HCT116 (cell line): ENCODE measurements around the gene CSDE1. TPM values are rescaled to one million over a fixed set of nuclear protein-coding genes. Genes with fewer than 3 reads are reported as not detected.

Experiments
- ATAC-seq: fragments of 200-7000 bp; cut with Tn5 transposase; 2 replicates; pipeline ENCODE4 v1.9.1; 2020; ENCODE audit warnings: mild to moderate bottlenecking, moderate library complexity
- BruUV-seq: library from RNA; stranded (reverse); fragments of 400-500 nt; replicated peaks from 2 replicates; lab custom pipeline; 2021; lab: Mats Ljungman, UMichigan
- CTCF ChIA-PET: fragments of 300-600 bp; sonication (Branson Sonifier 250); formaldehyde crosslinking; loops from one replicate; lab custom pipeline; 2021; ENCODE audit warnings: antibody characterized with exemption; lab: Charles Lee
- POLR2A ChIA-PET: fragments of 300-600, 350-600 bp; sonication (Branson Sonifier 250); formaldehyde crosslinking; loops from one replicate; lab custom pipeline; 2021; ENCODE audit warnings: antibody characterized with exemption; lab: Charles Lee
- RAD21 ChIA-PET, 2 experiments: fragments of 300-600 bp; sonication (Branson Sonifier 250); formaldehyde crosslinking; loops; one replicate each; lab custom pipeline; 2023; ENCODE audit warnings: low total read pairs in 2 of 2; ENCODE audit not compliant: uncharacterized antibody in 2 of 2, unreplicated experiment in 2 of 2, low non-redundant PET in 1 of 2; lab: Charles Lee
- DNase-seq: peaks from one replicate; pipeline ENCODE4 v3.0.0-alpha.2; 2010; ENCODE audit warnings: low read depth, low spot score
- H2AFZ ChIP-seq: fragments of 200-600 bp; shearing (Covaris generic), sonication (generic); 2 replicates; pipeline ENCODE4 v1.6.1; 2017; ENCODE audit warnings: low read depth, mixed run types, mixed read lengths, antibody characterized with exemption, low read length; ENCODE audit not compliant: poor library complexity, severe bottlenecking
- H3K27ac ChIP-seq: 2 replicates; pipeline ENCODE4 v1.5.1; 2012; ENCODE audit warnings: low read depth, low read length
- H3K27me3 ChIP-seq: fragments of 200-600 bp; sonication (generic); 2 replicates; pipeline ENCODE4 v1.6.1; 2016; ENCODE audit warnings: mixed run types, low read length, mixed read lengths; ENCODE audit not compliant: insufficient read depth
- H3K36me3 ChIP-seq, 2 experiments: fragments of 200-500 bp in 1 of 2; fragments of 200-600 bp in 1 of 2; sonication (Bioruptor generic) in 1 of 2; sonication (generic) in 1 of 2; 2 replicates each; pipeline versions ENCODE4 v1.5.1 to v1.6.1; 2014 to 2016; ENCODE audit warnings: low read length in 2 of 2, inconsistent platforms in 1 of 2, mixed read lengths in 1 of 2, mixed run types in 1 of 2; ENCODE audit not compliant: insufficient read depth in 2 of 2, control insufficient read depth in 1 of 2
- H3K4me1 ChIP-seq, 2 experiments: fragments of 200-600 bp in 1 of 2; sonication (generic) in 1 of 2; 2 replicates each; pipeline versions ENCODE4 v1.5.1 to v1.6.1; 2012 to 2017; ENCODE audit warnings: low read length in 2 of 2, inconsistent platforms in 1 of 2, mild to moderate bottlenecking in 1 of 2, mixed read lengths in 1 of 2, mixed run types in 1 of 2, moderate library complexity in 1 of 2; ENCODE audit not compliant: insufficient read depth in 2 of 2, control insufficient read depth in 1 of 2
- H3K4me2 ChIP-seq: fragments of 200-600 bp; sonication (generic); 2 replicates; pipeline ENCODE4 v1.6.1; 2017; ENCODE audit warnings: mixed run types, low read length, mixed read lengths
- H3K4me3 ChIP-seq, 2 experiments: fragments of 200-600 bp in 1 of 2; sonication (generic) in 1 of 2; replicated peaks in 1 of 2; 2 replicates each; pipeline ENCODE4 v1.5.1; 2011 to 2016; ENCODE audit warnings: low read length in 2 of 2, control low read depth in 1 of 2, low read depth in 1 of 2, mild to moderate bottlenecking in 1 of 2, mixed read lengths in 1 of 2, mixed run types in 1 of 2
- H3K79me2 ChIP-seq: fragments of 200-600 bp; sonication (generic); 2 replicates; pipeline ENCODE4 v1.6.1; 2017; ENCODE audit warnings: mild to moderate bottlenecking, mixed run types, low read length, moderate library complexity, mixed read lengths; ENCODE audit not compliant: insufficient read depth
- H3K9ac ChIP-seq: fragments of 200-600 bp; sonication (generic); 2 replicates; pipeline ENCODE4 v1.6.1; 2016; ENCODE audit warnings: low read length, mixed read lengths
- H3K9me2 ChIP-seq: fragments of 200-600 bp; sonication (generic), shearing (Covaris generic); 2 replicates; pipeline ENCODE4 v1.6.1; 2017; ENCODE audit warnings: mixed run types, mild to moderate bottlenecking, moderate library complexity; ENCODE audit not compliant: insufficient read depth
- H3K9me3 ChIP-seq, 2 experiments: fragments of 200-500 bp in 1 of 2; fragments of 200-600 bp in 1 of 2; sonication (Bioruptor generic) in 1 of 2; sonication (generic) in 1 of 2; 2 replicates each; pipeline ENCODE4 v1.6.1; 2014 to 2017; ENCODE audit warnings: low read length in 2 of 2, mixed read lengths in 2 of 2, inconsistent platforms in 1 of 2, low read depth in 1 of 2, mild to moderate bottlenecking in 1 of 2, mixed run types in 1 of 2, moderate library complexity in 1 of 2; ENCODE audit not compliant: control insufficient read depth in 1 of 2, insufficient read depth in 1 of 2
- H4K20me1 ChIP-seq: fragments of 200-600 bp; sonication (generic), shearing (Covaris generic); 2 replicates; pipeline ENCODE4 v1.6.1; 2017; ENCODE audit warnings: mixed run types, mild to moderate bottlenecking, moderate library complexity; ENCODE audit not compliant: insufficient read depth
- ATF3 ChIP-seq: IDR thresholded peaks from 2 replicates; pipeline ENCODE4 v1.6.1; 2012
- CBX3 ChIP-seq: IDR thresholded peaks from 2 replicates; pipeline ENCODE4 v1.6.1; 2012; ENCODE audit warnings: low read depth
- CTCF ChIP-seq, 3 experiments: fragments of 200-600 bp in 1 of 3; sonication (generic) in 1 of 3; IDR thresholded peaks in 2 of 3; conservative IDR thresholded peaks in 1 of 3; 2 replicates each; pipeline ENCODE4 v1.5.1; 2012 to 2017; ENCODE audit warnings: low read depth in 2 of 3, low read length in 2 of 3, antibody characterized with exemption in 1 of 3, borderline replicate concordance in 1 of 3, control low read depth in 1 of 3, mild to moderate bottlenecking in 1 of 3, mixed read lengths in 1 of 3, mixed run types in 1 of 3, moderate library complexity in 1 of 3; ENCODE audit not compliant: insufficient read depth in 1 of 3
- ELF1 ChIP-seq: IDR thresholded peaks from 2 replicates; pipeline ENCODE4 v1.6.1; 2012; ENCODE audit warnings: low read depth, borderline replicate concordance
- EZH2phosphoT487 ChIP-seq: fragments of 200-600 bp; IDR thresholded peaks from 2 replicates; pipeline ENCODE4 v1.6.1; 2018; ENCODE audit warnings: antibody characterized with exemption, borderline replicate concordance
- MAX ChIP-seq: IDR thresholded peaks from 2 replicates; pipeline ENCODE4 v1.6.1; 2012
- POLR2AphosphoS5 ChIP-seq: IDR thresholded peaks from 2 replicates; pipeline ENCODE4 v1.6.1; 2011; ENCODE audit warnings: mild to moderate bottlenecking, low read depth, low read length, moderate library complexity
- RAD21 ChIP-seq: IDR thresholded peaks from 2 replicates; pipeline ENCODE4 v1.6.1; 2012; ENCODE audit warnings: low read depth, mild to moderate bottlenecking
- REST ChIP-seq: IDR thresholded peaks from 2 replicates; pipeline ENCODE4 v1.6.1; 2012; ENCODE audit warnings: low read depth
- SIN3A ChIP-seq: IDR thresholded peaks from 2 replicates; pipeline ENCODE4 v1.6.1; 2012; ENCODE audit warnings: low read depth
- SRF ChIP-seq: IDR thresholded peaks from 2 replicates; pipeline ENCODE4 v1.6.1; 2012; ENCODE audit warnings: low read depth
- TCF7L2 ChIP-seq: IDR thresholded peaks from 2 replicates; pipeline ENCODE4 v1.7.0; 2011; ENCODE audit warnings: borderline replicate concordance, inconsistent platforms; ENCODE audit not compliant: insufficient read depth, insufficient read length; ENCODE audit errors: extremely low read depth
- YY1 ChIP-seq: IDR thresholded peaks from 2 replicates; pipeline ENCODE4 v1.6.1; 2011; ENCODE audit warnings: low read length, low read depth, moderate library complexity, mild to moderate bottlenecking; ENCODE audit not compliant: insufficient replicate concordance; ENCODE audit errors: extremely low read depth
- ZNF274 ChIP-seq: fragments of 200-500 bp; sonication (Bioruptor generic); IDR thresholded peaks from 2 replicates; pipeline ENCODE4 v1.6.1; 2014; ENCODE audit warnings: mild to moderate bottlenecking, low read depth, low read length, inconsistent platforms
- intact Hi-C: fragments of 100-400 bp; cut with micrococcal nuclease; formaldehyde crosslinking; loops from 2 replicates; pipeline ENCODE4 v1.10.0; 2022
- total RNA-seq: library from RNA; stranded (reverse); gene quantifications from one replicate; pipeline ENCODE4 v1.2.1, GENCODE V29; 2021; ENCODE audit not compliant: unreplicated experiment

The CSDE1 gene
- total RNA-seq, 1 experiment from 2014 or later: 515 TPM

GRCh38 chr1:114720492-114720891 lies 37.3 kb downstream of the CSDE1 start:
- peaks cover 56 to 64% of the 10 kb centered on the region in 2 experiments for H3K36me3 ChIP-seq
- POLR2A ChIA-PET: no interaction called here
- peaks cover 45% of the 10 kb centered on the region for H3K79me2 ChIP-seq
- DNase-seq: no peak
- no peak overlapping the region for H3K9ac ChIP-seq
- H4K20me1 ChIP-seq: no peaks in the 10 kb centered on the region; the same call in 1 of the 2 replicates
- H3K9me2 ChIP-seq: no peaks in the 10 kb centered on the region
- H3K4me1 ChIP-seq: peaks cover 0 to 9% of the 10 kb centered on the region in 2 experiments; a peak in 2 of 4 replicates
- no peaks in the 10 kb centered on the region for H3K27me3 ChIP-seq
- TF ChIP-seq CBX3 (no peak), YY1 (no peak), SIN3A (no peak), RAD21 (no peak), ELF1 (no peak), TCF7L2 (no peak), POLR2AphosphoS5 (no peak), ZNF274 (no peak), EZH2phosphoT487 (no peak), REST (no peak), CTCF (IDR thresholded peaks at IDR 0.05 in 2 of 3, conservative IDR thresholded peaks at IDR 0.05 in 1 of 3; ENCODE audit: borderline replicate concordance in 1 of 3, insufficient read depth in 1 of 3, low read depth in 2 of 3, low read length in 2 of 3) (no peak), SRF (no peak), ATF3 (no peak), MAX (no peak)
- H3K27ac ChIP-seq: no peak overlapping the region
- no TSS peak for BruUV-seq
- CTCF ChIA-PET: no interaction called here
- intact Hi-C loops: no loop called here
- no peak overlapping the region for H3K4me3 ChIP-seq
- RAD21 ChIA-PET: no interaction called here
- no peak overlapping the region for H3K4me2 ChIP-seq
- no peak for ATAC-seq
- no peaks in the 10 kb centered on the region for H3K9me3 ChIP-seq
- H2AFZ ChIP-seq: no peak overlapping the region
